K562 (cell line): Measurements from ENCODE around the gene HRH1. TPM values are rescaled to one million over a fixed set of nuclear protein-coding genes. Genes with fewer than 3 reads are reported as not detected.

Experiments
- ATAC-seq: fragments of 200-7000 bp; cut with Tn5 transposase; 3 replicates; pipeline ENCODE4 v1.9.1; 2020; ENCODE audit warnings: moderate library complexity
- BruUV-seq: library from RNA; stranded (reverse); fragments of 400-500 nt; replicated peaks from 2 replicates; lab custom pipeline; 2021; lab: Mats Ljungman, UMichigan
- CTCF ChIA-PET: fragments of 300-600 bp; formaldehyde crosslinking; extraction: SDS; loops from one replicate; lab custom pipeline; 2021; ENCODE audit warnings: low intra/inter-chr PET ratio; lab: Yijun Ruan, JAX
- POLR2A ChIA-PET: fragments of 300-600, 350-650 bp; sonication (Branson Sonifier 250); formaldehyde crosslinking; extraction: SDS; loops from one replicate; lab custom pipeline; 2021; ENCODE audit warnings: antibody characterized with exemption, inconsistent platforms; lab: Yijun Ruan, JAX
- DNase-seq, 4 experiments: peaks; one replicate each; pipeline versions ENCODE4 v3.0.0 to v3.0.0-alpha.2; 2011 to 2018; ENCODE audit warnings: low spot score in 3 of 4, mixed read lengths in 3 of 4; ENCODE audit errors: extremely low read depth in 1 of 4
- FAIRE-seq: peaks from 2 replicates; lab custom pipeline; 2011; peaks lifted over from hg19 to GRCh38; lab: Jason Lieb, UNC
- H2AFZ ChIP-seq: 2 replicates; pipeline ENCODE4 v1.6.0; 2011; ENCODE audit warnings: low read depth, low read length, control low read depth, inconsistent platforms
- H3K27ac ChIP-seq: fragments of 200-600 bp; 3 replicates; pipeline ENCODE4 v1.8.0; 2011; ENCODE audit warnings: low read depth, mild to moderate bottlenecking, control low read depth, inconsistent platforms, low read length, moderate library complexity, mixed read lengths; ENCODE audit errors: extremely low read depth
- H3K27me3 ChIP-seq, 2 experiments: fragments of 300-600 bp in 1 of 2; 2 replicates in 1 of 2; 3 replicates in 1 of 2; pipeline versions ENCODE4 v1.6.0 to v1.8.0; 2011; ENCODE audit warnings: inconsistent platforms in 2 of 2, low read length in 2 of 2, mild to moderate bottlenecking in 1 of 2, mixed read lengths in 1 of 2, moderate library complexity in 1 of 2; ENCODE audit not compliant: control insufficient read depth in 2 of 2, insufficient read depth in 2 of 2
- H3K36me3 ChIP-seq: fragments of 300-600 bp; 3 replicates; pipeline ENCODE4 v1.8.0; 2011; ENCODE audit warnings: mild to moderate bottlenecking, low read length, inconsistent platforms; ENCODE audit not compliant: control insufficient read depth, insufficient read depth
- H3K4me1 ChIP-seq, 2 experiments: fragments of 200-600 bp in 1 of 2; replicated peaks in 1 of 2; 2 replicates in 1 of 2; 3 replicates in 1 of 2; pipeline versions ENCODE4 v1.5.1 to v1.8.0; 2011; ENCODE audit warnings: inconsistent platforms in 2 of 2, low read length in 2 of 2, mild to moderate bottlenecking in 1 of 2, mixed read lengths in 1 of 2, moderate library complexity in 1 of 2; ENCODE audit not compliant: control insufficient read depth in 2 of 2, insufficient read depth in 2 of 2
- H3K4me2 ChIP-seq: 2 replicates; pipeline ENCODE4 v1.6.1; 2011; ENCODE audit warnings: low read length, control low read depth, inconsistent platforms, mixed read lengths; ENCODE audit not compliant: insufficient read depth
- H3K4me3 ChIP-seq: fragments of 200-600 bp; sonication (generic), shearing (Covaris generic); 2 replicates; pipeline ENCODE4 v1.5.1; 2016; ENCODE audit warnings: control low read depth, inconsistent platforms
- H3K79me2 ChIP-seq: fragments of 200-600 bp; 3 replicates; pipeline ENCODE4 v1.8.0; 2011; ENCODE audit warnings: low read length, inconsistent platforms; ENCODE audit not compliant: control insufficient read depth, insufficient read depth
- H3K9ac ChIP-seq, 2 experiments: 2 replicates each; pipeline versions ENCODE4 v1.6.0 to v1.6.1; 2011; ENCODE audit warnings: low read depth in 2 of 2, low read length in 2 of 2, control low read depth in 1 of 2, inconsistent platforms in 1 of 2, mild to moderate bottlenecking in 1 of 2, mixed read lengths in 1 of 2; ENCODE audit not compliant: insufficient read depth in 1 of 2
- H3K9me1 ChIP-seq: one replicate; pipeline ENCODE4 v1.6.0; 2011; ENCODE audit warnings: inconsistent platforms, mild to moderate bottlenecking, low read length, moderate library complexity; ENCODE audit not compliant: control insufficient read depth, insufficient read depth
- H3K9me3 ChIP-seq: replicated peaks from 2 replicates; pipeline ENCODE4 v1.5.1; 2011; ENCODE audit warnings: low read depth, low read length, inconsistent platforms; ENCODE audit not compliant: control insufficient read depth, insufficient read depth
- H4K20me1 ChIP-seq: replicated peaks from 2 replicates; pipeline ENCODE4 v1.6.1; 2011; ENCODE audit warnings: low read length, inconsistent platforms, mixed read lengths; ENCODE audit not compliant: control insufficient read depth, insufficient read depth
- ARID2 ChIP-seq: fragments of 450-650 bp; IDR thresholded peaks from 2 replicates; pipeline ENCODE4 v1.6.1; 2017; ENCODE audit warnings: antibody characterized with exemption, mild to moderate bottlenecking
- BRD4 ChIP-seq: fragments of 200-600 bp; sonication (generic); IDR thresholded peaks from 2 replicates; pipeline ENCODE4 v1.6.1; 2017; ENCODE audit warnings: inconsistent platforms
- CEBPB ChIP-seq: fragments of 450-650 bp; IDR thresholded peaks from 2 replicates; pipeline ENCODE4 v1.6.1; 2016; ENCODE audit warnings: missing genetic modification characterization, missing compliant biosample characterization
- ELK1 ChIP-seq: sonication (generic); formaldehyde crosslinking; IDR thresholded peaks from 2 replicates; pipeline ENCODE4 v1.8.1; 2022; ENCODE audit warnings: missing genetic modification reagents
- EP300 ChIP-seq: IDR thresholded peaks from 2 replicates; pipeline ENCODE4 v1.6.1; 2012; ENCODE audit warnings: low read length, improper control_type of control experiment
- FOXA1 ChIP-seq: fragments of 450-650 bp; IDR thresholded peaks from 2 replicates; pipeline ENCODE4 v1.6.1; 2016; ENCODE audit warnings: mild to moderate bottlenecking, borderline replicate concordance
- GTF2B ChIP-seq: IDR thresholded peaks from 2 replicates; pipeline ENCODE4 v1.6.1; 2011; ENCODE audit not compliant: insufficient read length; ENCODE audit errors: extremely low read depth
- MGA ChIP-seq: fragments of 450-650 bp; IDR thresholded peaks from 2 replicates; pipeline ENCODE4 v1.6.1; 2016; ENCODE audit warnings: mild to moderate bottlenecking, moderate library complexity
- SMAD2 ChIP-seq: fragments of 150-350 bp; IDR thresholded peaks from 2 replicates; pipeline ENCODE4 v1.6.1; 2014; ENCODE audit warnings: low read depth, mild to moderate bottlenecking, low read length
- ZKSCAN8 ChIP-seq: fragments of 200-800 bp; sonication (Bioruptor generic); IDR thresholded peaks from 2 replicates; pipeline ENCODE4 v1.6.1; 2016; ENCODE audit warnings: missing genetic modification characterization, missing compliant biosample characterization
- WGBS: fragments of 100-300 bp; shearing (Covaris generic); methylation state at CpG from one replicate; pipeline ENCODE4 v1.1.6; 2016; ENCODE audit warnings: low coverage, mixed read lengths; ENCODE audit not compliant: insufficient coverage; ENCODE audit errors: missing lambda C conversion rate; 5-methylcytosine and 5-hydroxymethylcytosine counted together
- in situ Hi-C: fragments of 300-500 bp; cut with MboI; formaldehyde crosslinking; loops from 4 replicates; pipeline ENCODE4 v1.15.0; 2018; ENCODE audit warnings: inconsistent platforms, mixed read lengths
- intact Hi-C: fragments of 100-400 bp; cut with micrococcal nuclease; formaldehyde crosslinking; loops from 2 replicates; pipeline ENCODE4 v1.14.2; 2022
- polyA plus RNA-seq, 8 experiments: library from polyadenylated mRNA; depleted of rRNA in 4 of 8; stranded (reverse) in 5 of 8; unstranded in 3 of 8; fragments of >200 nt; fragmentation: Nextera tagmentation in 2 of 8; fragmentation: Illumina TruSeq in 1 of 8; extraction: Ambion mirVana in 2 of 8; extraction: Trizol in 1 of 8; gene quantifications; 2 replicates each; pipeline versions ENCODE4 v1.2.1 to v1.2.3, GENCODE V29; 2011 to 2014; ENCODE audit warnings: inconsistent platforms in 1 of 8, missing spikeins in 1 of 8
- total RNA-seq, 7 experiments: library from RNA; depleted of rRNA in 6 of 7; stranded (reverse); fragments of >200 nt in 6 of 7; fragmentation: Illumina TruSeq in 2 of 7; extraction: Trizol in 2 of 7; gene quantifications; 2 replicates each; pipeline versions ENCODE4 v1.2.1 to v1.2.3, GENCODE V29; 2011 to 2021; ENCODE audit warnings: low replicate concordance in 1 of 7

HRH1 gene
- total and polyA plus RNA-seq, 9 of the 15 experiments (the other 6 are each of a cell fraction or from before 2014, with no cell fraction given): 0.03 to 0.15 (median 0.06) TPM; not detected in 1

- Histone ChIP-seq H3K9me1 (no peaks in the 10 kb centered on the region), H2AFZ (no peak overlapping the region), H3K9ac (no peak overlapping the region), H3K79me2 (no peaks in the 10 kb centered on the region), H4K20me1 (peaks cover 4% of the 10 kb centered on the region; the same call in 1 of the 2 replicates), H3K4me2 (no peak overlapping the region), H3K36me3 (no peaks in the 10 kb centered on the region), H3K9me3 (no peaks in the 10 kb centered on the region), H3K4me3 (no peak overlapping the region), H3K27ac (no peak overlapping the region), H3K4me1 (no peaks in the 10 kb centered on the region), H3K27me3 (peaks cover 25 to 43% of the 10 kb centered on the region in 2 experiments; a peak in 4 of 5 replicates)
- no TSS peak for BruUV-seq
- intact Hi-C loops: no loop called here
- ATAC-seq (no peak), FAIRE-seq (no peak), DNase-seq (no peak)
- ChIA-PET POLR2A (interaction anchor here (0.6 to 1.4 kb wide), 2 partner anchors 15 to 906 kb away, joined by 3 read pairs; no protein-coding TSS in a partner anchor), CTCF (no interaction called here)
- in situ Hi-C loops: no loop called here
- WGBS: 0% methylated on average over 8 of the region's 8 CpGs
- no peak for TF ChIP-seq ARID2
- no peak for TF ChIP-seq FOXA1
- TF ChIP-seq CEBPB (tag): no peak
- TF ChIP-seq ZKSCAN8: no peak
- TF ChIP-seq SMAD2: no peak
- no peak for TF ChIP-seq GTF2B
- no peak for TF ChIP-seq MGA
- TF ChIP-seq BRD4: no peak
- no peak for TF ChIP-seq EP300
- TF ChIP-seq ELK1 (CRISPR knock-in tag): no peak
Observed at GRCh38 chr3:11198070-11198469, 43.8 kb downstream of the HRH1 start.
